Panc1 (cell line): ENCODE measurements around the gene MT1E. TPM values are rescaled to one million over a fixed set of nuclear protein-coding genes. Genes with fewer than 3 reads are reported as not detected.
"Not testable (repeated sequence)": the region's sequence is repeated elsewhere in the genome, so short reads cannot be mapped to it uniquely, and the experiment has no call there.

Experiments used
- ATAC-seq: fragments of 200-7000 bp; cut with Tn5 transposase; 2 replicates; pipeline ENCODE4 v1.9.1; 2020; ENCODE audit warnings: mild to moderate bottlenecking, moderate library complexity
- BruUV-seq: library from RNA; stranded (reverse); fragments of 400-500 nt; replicated peaks from 2 replicates; lab custom pipeline; 2021; lab: Mats Ljungman, UMichigan
- CTCF ChIA-PET: fragments of 300-600 bp; sonication (Branson Sonifier 250); formaldehyde crosslinking; loops from one replicate; lab custom pipeline; 2022; ENCODE audit warnings: antibody characterized with exemption; lab: Charles Lee
- POLR2A ChIA-PET: fragments of 300-600 bp; sonication (Branson Sonifier 250); formaldehyde crosslinking; loops from one replicate; lab custom pipeline; 2022; ENCODE audit warnings: antibody characterized with exemption; lab: Charles Lee
- DNase-seq: peaks from one replicate; pipeline ENCODE4 v3.0.0-alpha.2; 2010; ENCODE audit warnings: low read depth, low spot score
- H3K27ac ChIP-seq: 2 replicates; pipeline ENCODE4 v1.5.1; 2011; ENCODE audit warnings: mild to moderate bottlenecking, low read length, inconsistent platforms
- H3K27me3 ChIP-seq: fragments of 200-500 bp; sonication (Bioruptor generic); 2 replicates; pipeline ENCODE4 v1.6.0; 2014; ENCODE audit warnings: low read length, inconsistent platforms; ENCODE audit not compliant: control insufficient read depth, insufficient read depth
- H3K36me3 ChIP-seq: fragments of 200-500 bp; sonication (Bioruptor generic); 2 replicates; pipeline ENCODE4 v1.5.1; 2014; ENCODE audit warnings: inconsistent platforms, mild to moderate bottlenecking, low read length, moderate library complexity; ENCODE audit not compliant: control insufficient read depth, insufficient read depth
- H3K4me1 ChIP-seq: 2 replicates; pipeline ENCODE4 v1.5.1; 2011; ENCODE audit warnings: inconsistent platforms, mild to moderate bottlenecking, low read length, moderate library complexity; ENCODE audit not compliant: control insufficient read depth, insufficient read depth
- H3K4me3 ChIP-seq, 2 experiments: 2 replicates each; pipeline ENCODE4 v1.5.1; 2011 to 2012; ENCODE audit warnings: low read depth in 2 of 2, low read length in 2 of 2, mild to moderate bottlenecking in 2 of 2, inconsistent platforms in 1 of 2, moderate library complexity in 1 of 2
- H3K9me3 ChIP-seq: fragments of 200-500 bp; sonication (Bioruptor generic); 2 replicates; pipeline ENCODE4 v1.5.1; 2014; ENCODE audit warnings: low read depth, mild to moderate bottlenecking, inconsistent platforms, low read length, moderate library complexity; ENCODE audit not compliant: control insufficient read depth, insufficient read depth
- CTCF ChIP-seq: fragments of 450-650 bp; IDR thresholded peaks from 2 replicates; pipeline ENCODE4 v1.5.1; 2017; ENCODE audit warnings: mild to moderate bottlenecking
- REST ChIP-seq, 2 experiments: IDR thresholded peaks; 2 replicates each; pipeline ENCODE4 v1.6.1; 2011 to 2012; ENCODE audit warnings: low read depth in 2 of 2, control low read depth in 1 of 2, low read length in 1 of 2, mild to moderate bottlenecking in 1 of 2, moderate library complexity in 1 of 2; ENCODE audit not compliant: insufficient read depth in 1 of 2
- TCF7L2 ChIP-seq: IDR thresholded peaks from 2 replicates; pipeline ENCODE4 v1.6.1; 2011; ENCODE audit warnings: mild to moderate bottlenecking, low read depth, low read length, inconsistent platforms
- in situ Hi-C: cut with HindIII; loops from 2 replicates; pipeline ENCODE4 v1.10.0; 2016; ENCODE audit warnings: low sequenced_read_pairs, low pct_unique_long_range_greater_than_20kb
- intact Hi-C: fragments of 100-400 bp; cut with micrococcal nuclease; formaldehyde crosslinking; loops from one replicate; pipeline ENCODE4 v1.10.0; 2022; ENCODE audit not compliant: unreplicated experiment
- total RNA-seq: library from RNA; stranded (reverse); gene quantifications from one replicate; pipeline ENCODE4 v1.2.1, GENCODE V29; 2021; ENCODE audit not compliant: unreplicated experiment

The MT1E gene
- total RNA-seq, 1 experiment from 2014 or later: 170 TPM

GRCh38 chr16:56620339-56620897 lies 5.2 kb upstream of the MT1E start:
- peaks cover 20% of the 10 kb centered on the region for H3K4me1 ChIP-seq
- in situ Hi-C loops: no loop called here
- ChIA-PET POLR2A (interaction anchor here (1.0 kb wide), 1 partner anchor 12 kb away, joined by 4 read pairs; the partner anchor contains the start of gene MT2A), CTCF (no interaction called here)
- no peak overlapping the region for H3K4me3 ChIP-seq
- TF ChIP-seq TCF7L2 (no peak), REST (IDR thresholded peaks at IDR 0.05; ENCODE audit: insufficient read depth in 1 of 2, low read depth in 2 of 2, low read length in 1 of 2) (no peak), CTCF (no peak)
- ATAC-seq: no peak
- H3K27ac ChIP-seq: no peak overlapping the region
- no TSS peak for BruUV-seq
- intact Hi-C loops: no loop called here
- H3K36me3 ChIP-seq: no peaks in the 10 kb centered on the region
- H3K27me3 ChIP-seq: no peaks in the 10 kb centered on the region
- DNase-seq: no peak
- H3K9me3 ChIP-seq: no peaks in the 10 kb centered on the region

GRCh38 chr16:56621665-56622445 lies 3.7 kb upstream of the MT1E start:
- POLR2A ChIA-PET, H3K27me3 ChIP-seq, BruUV-seq, H3K36me3 ChIP-seq, DNase-seq, ATAC-seq, in situ Hi-C loops, H3K4me3 ChIP-seq, CTCF ChIA-PET, intact Hi-C loops, H3K9me3 ChIP-seq: not testable (repeated sequence)
- H3K4me1 ChIP-seq: peaks cover 12% of the 10 kb centered on the region
- H3K27ac ChIP-seq: peak overlapping the region; percentile 68

- H3K36me3 ChIP-seq, ATAC-seq, DNase-seq, BruUV-seq, H3K9me3 ChIP-seq, intact Hi-C loops, H3K27me3 ChIP-seq, POLR2A ChIA-PET, in situ Hi-C loops, H3K4me3 ChIP-seq, CTCF ChIA-PET: not testable (repeated sequence)
- Histone ChIP-seq H3K4me1 (peaks cover 12% of the 10 kb centered on the region), H3K27ac (0 out of 2 replicates have a peak overlapping the region, but pooled peaks have one; percentile 23)
Observed at GRCh38 chr16:56623184-56623583, 2.4 kb upstream of the MT1E start.
